ENCODE measurements around the gene L3MBTL2. TPM values are rescaled to one million over a fixed set of nuclear protein-coding genes. Genes with fewer than 3 reads are reported as not detected.

The L3MBTL2 gene
- 23.7 and 27.9 TPM in 2 replicates for total RNA-seq (2013; cell fraction: nucleolus; rRNA removed)
- total RNA-seq (2014; rRNA removed) (28.5 and 31.3 TPM in 2 replicates), total RNA-seq (2014; rRNA removed; fragmentation: Illumina TruSeq; extraction: Trizol) (23.9 and 25.3 TPM in 2 replicates), total RNA-seq (2021) (31.6 and 32.9 TPM in 2 replicates), polyA plus RNA-seq (2011; rRNA removed) (14.8 and 27.9 TPM in 2 replicates), polyA plus RNA-seq (2014; fragmentation: Illumina TruSeq; extraction: Trizol) (23.2 and 27.5 TPM in 2 replicates), polyA plus RNA-seq (2014; fragmentation: Nextera tagmentation; extraction: Ambion mirVana) (10 to 100 TPM; 13.2 to 17.6 TPM), polyA plus RNA-seq (2014; rRNA removed) (32.6 and 33.9 TPM in 2 replicates), polyA plus RNA-seq (2016; fragmentation: Nextera tagmentation; extraction: Ambion mirVana) (10 to 100 TPM; 35.7 to 37.6 TPM), polyA minus RNA-seq (2011; rRNA and poly(A)+ RNA removed) (32.8 and 38.0 TPM in 2 replicates), Bru-seq, nascent RNA (percentile 63 among the genes with signal in this experiment), BruChase-seq, experiment 1, labeled RNA remaining after a 6-hour chase (percentile 74 among the genes with signal in this experiment), BruChase-seq, experiment 2, labeled RNA remaining after a 2-hour chase (percentile 69 among the genes with signal in this experiment)
- 9.0 TPM for polyA plus RNA-seq (2011; ENCODE audit: low read depth)
- polyA plus RNA-seq (2011; cell fraction: cytosol; rRNA removed), result 30.5 and 36.3 TPM in 2 replicates
- 46.5 and 61.6 TPM in 2 replicates for polyA plus RNA-seq (2011; cell fraction: nucleus; rRNA removed)
- 15.2 and 16.3 TPM in 2 replicates for polyA plus RNA-seq (2012)
- polyA minus RNA-seq (2011; cell fraction: cytosol; rRNA and poly(A)+ RNA removed), result 10.6 and 11.0 TPM in 2 replicates
- polyA minus RNA-seq (2011; cell fraction: nucleus; rRNA and poly(A)+ RNA removed), result 9.1 and 18.8 TPM in 2 replicates
- long read RNA-seq, experiment 1, transcript L3MBTL2-201 (17 exons, 3,296 nt), result major isoform, 17 of 34 reads
- long read RNA-seq, experiment 1, partial matches to known transcripts, result 9 of 34 reads
- long read RNA-seq, experiment 1, other reads (novel, unspliced or antisense), result 8 of 34 reads
- long read RNA-seq, experiment 2, transcript L3MBTL2-201 (17 exons, 3,296 nt), result major isoform, 90 of 181 reads
- long read RNA-seq, experiment 2, partial matches to known transcripts, result 75 of 181 reads
- long read RNA-seq, experiment 2, other reads (novel, unspliced or antisense), result 16 of 181 reads

- H3K27ac ChIP-seq (ENCODE audit: control insufficient read depth, insufficient read depth), result peak within 1 kb of the TSS; percentile 93
- 1% methylated on average over 47 of the region's 47 CpGs for WGBS (ENCODE audit: insufficient coverage, insufficient replicate concordance, low lambda C conversion rate, missing lambda C conversion rate)
- peak within 1 kb of the TSS; percentile 96 for H3K9ac ChIP-seq (ENCODE audit: control insufficient read depth, insufficient read depth, low read length)
- H3K27me3 ChIP-seq (replicated peaks in 1 of 2; ENCODE audit: control insufficient read depth in 2 of 2, insufficient read depth in 2 of 2, low read length in 1 of 2), result no peaks in the 10 kb centered on the region
- TSS peak; percentile 92 for BruUV-seq (replicated peaks)
- FAIRE-seq, result peak; percentile 98
- H3K4me2 ChIP-seq (ENCODE audit: control insufficient read depth, insufficient read depth), result peak within 1 kb of the TSS; percentile 89
- peak; percentile 88 for DNase-seq (ENCODE audit: low read depth, low spot score)
- H3K79me2 ChIP-seq (ENCODE audit: control insufficient read depth, insufficient read depth, low read length), result peaks cover 10% of the 10 kb centered on the region
- no peaks in the 10 kb centered on the region for H3K4me1 ChIP-seq (ENCODE audit: control insufficient read depth, insufficient read depth, low read length)
- CTCF ChIA-PET, result interaction anchor here (0.7 to 1.8 kb wide), 2 partner anchors 283 to 304 kb away, joined by 3 to 5 read pairs; no protein-coding TSS in a partner anchor
- POLR2A ChIA-PET, result no interaction called here
- RAD21 ChIA-PET (ENCODE audit: unreplicated experiment), result no interaction called here
- peak within 1 kb of the TSS; percentile 99 for H2AFZ ChIP-seq (ENCODE audit: control insufficient read depth, low read depth, low read length)
- H3K36me3 ChIP-seq (ENCODE audit: control insufficient read depth in 2 of 2, insufficient read depth in 2 of 2, low read length in 1 of 2), result peaks cover 0 to 5% of the 10 kb centered on the region in 2 experiments; a peak in 2 of 4 replicates
- no peaks in the 10 kb centered on the region for H3K9me3 ChIP-seq (replicated peaks; ENCODE audit: control insufficient read depth, insufficient read depth, low read length)
- in situ Hi-C loops (cut with MboI) (no loop called here), intact Hi-C loops (cut with micrococcal nuclease; ENCODE audit: unreplicated experiment) (no loop called here)
- H4K20me1 ChIP-seq (ENCODE audit: control insufficient read depth, insufficient read depth), result no peaks in the 10 kb centered on the region
- SMC1A ChIA-PET (ENCODE audit: uncharacterized antibody, unreplicated experiment), result no interaction called here
- peak; percentile 100 for ATAC-seq
- peak within 1 kb of the TSS; percentile 93 for H3K4me3 ChIP-seq
- TF ChIP-seq SMAD5 (IDR thresholded peaks at IDR 0.05; ENCODE audit: low read depth) (peak; percentile 82), ZNF217 (IDR thresholded peaks at IDR 0.05) (no peak), MLLT1 (IDR thresholded peaks at IDR 0.05) (0 out of 2 replicates have a peak, but pooled peaks have one; percentile 33), ZBED1 (IDR thresholded peaks at IDR 0.05; ENCODE audit: borderline replicate concordance) (no peak), TCF3 (IDR thresholded peaks at IDR 0.05; ENCODE audit: borderline replicate concordance, insufficient read depth, low read depth, low read length) (0 out of 2 replicates have a peak, but pooled peaks have one; percentile 40), ZNF384 (IDR thresholded peaks at IDR 0.05; ENCODE audit: borderline replicate concordance, low read depth, low read length) (no peak), USF1 (IDR thresholded peaks at IDR 0.05; ENCODE audit: borderline replicate concordance, extremely low read length, insufficient read depth, low read depth, low read length) (no peak), E2F4 (IDR thresholded peaks at IDR 0.05; ENCODE audit: low read depth, low read length) (peak; percentile 78), FOXK2 (IDR thresholded peaks at IDR 0.05) (no peak), JUNB (IDR thresholded peaks at IDR 0.05) (no peak), ZNF207 (IDR thresholded peaks at IDR 0.05; ENCODE audit: borderline replicate concordance) (no peak), IRF4 (IDR thresholded peaks at IDR 0.05; ENCODE audit: low read depth, low read length) (no peak)
Observed at GRCh38 chr22:41204992-41205900, at the start of gene L3MBTL2. TSS of gene L3MBTL2 (plus strand) at chr22:41205312. CDS start at chr22:41205363, 51 bp downstream.

Measured in GM12878 (cell line).